Measurements from ENCODE around the gene FBRSL1.

FBRSL1 gene

GRCh38 chr12:132505852-132506219 lies 15.9 kb downstream of the FBRSL1 start:
- in situ Hi-C loops (cut with MboI; ENCODE audit: low sequenced_read_pairs, unreplicated experiment): no loop called here

GRCh38 chr12:132506328-132507160 lies 16.6 kb downstream of the FBRSL1 start:
- TF ChIP-seq CTCF (IDR thresholded peaks at IDR 0.05; ENCODE audit: borderline replicate concordance, control extremely low read depth, extremely low read depth, insufficient read depth, missing control alignments): no peak
- in situ Hi-C loops (cut with MboI; ENCODE audit: low sequenced_read_pairs, unreplicated experiment): no loop called here
- peak; percentile 88 for DNase-seq (ENCODE audit: low spot score)

More at GRCh38 chr12:132505852-132506219, 15.9 kb downstream of the FBRSL1 start:
- no peak for TF ChIP-seq CTCF (IDR thresholded peaks at IDR 0.05; ENCODE audit: borderline replicate concordance, control extremely low read depth, extremely low read depth, insufficient read depth, missing control alignments)
- no peak for DNase-seq (ENCODE audit: low spot score)

- in situ Hi-C loops (cut with MboI; ENCODE audit: low sequenced_read_pairs, unreplicated experiment): no loop called here
- no peak for DNase-seq (ENCODE audit: low spot score)
- no peak for TF ChIP-seq CTCF (IDR thresholded peaks at IDR 0.05; ENCODE audit: borderline replicate concordance, control extremely low read depth, extremely low read depth, insufficient read depth, missing control alignments)
These were observed 17.2 kb downstream of the FBRSL1 start for GRCh38 chr12:132507161-132507538.

GRCh38 chr12:132507656-132508490 lies 17.9 kb downstream of the FBRSL1 start:
- DNase-seq (ENCODE audit: low spot score): no peak

GRCh38 chr12:132508491-132508740 lies 18.5 kb downstream of the FBRSL1 start:
- no peak for TF ChIP-seq CTCF (IDR thresholded peaks at IDR 0.05; ENCODE audit: borderline replicate concordance, control extremely low read depth, extremely low read depth, insufficient read depth, missing control alignments)
- no peak for DNase-seq (ENCODE audit: low spot score)
- in situ Hi-C loops (cut with MboI; ENCODE audit: low sequenced_read_pairs, unreplicated experiment): no loop called here

More at GRCh38 chr12:132507656-132508490, 17.9 kb downstream of the FBRSL1 start:
- no peak for TF ChIP-seq CTCF (IDR thresholded peaks at IDR 0.05; ENCODE audit: borderline replicate concordance, control extremely low read depth, extremely low read depth, insufficient read depth, missing control alignments)
- in situ Hi-C loops (cut with MboI; ENCODE audit: low sequenced_read_pairs, unreplicated experiment): no loop called here

GRCh38 chr12:132508860-132509732 lies 19.1 kb downstream of the FBRSL1 start:
- no peak for DNase-seq (ENCODE audit: low spot score)
- TF ChIP-seq CTCF (IDR thresholded peaks at IDR 0.05; ENCODE audit: borderline replicate concordance, control extremely low read depth, extremely low read depth, insufficient read depth, missing control alignments): no peak
- in situ Hi-C loops (cut with MboI; ENCODE audit: low sequenced_read_pairs, unreplicated experiment): no loop called here
